Adrenal gland (tissue), 12 donors: ENCODE measurements around the gene BORCS8. TPM values are rescaled to one million over a fixed set of nuclear protein-coding genes. Genes with fewer than 3 reads are reported as not detected.
"Not testable (repeated sequence)": the region's sequence is repeated elsewhere in the genome, so short reads cannot be mapped to it uniquely, and the experiment has no call there.

ENCODE experiments used
- DNase-seq, 7 donors: peaks; one replicate each; pipeline ENCODE4 v3.0.0-alpha.2; 2019 to 2020
- H3K27ac ChIP-seq, 5 donors: fragments of 200-600 bp; sonication (generic) in 4 of 5; 1 replicate in 3 of 5; 2 replicates in 2 of 5; pipeline versions ENCODE4 v1.5.1 to v1.8.0; 2016 to 2020; ENCODE audit warnings: mild to moderate bottlenecking in 1 of 5
- H3K27me3 ChIP-seq: fragments of 200-600 bp; 2 replicates; pipeline ENCODE4 v1.8.0; 2021
- H3K36me3 ChIP-seq, 2 donors: fragments of 200-600 bp; replicated peaks in 1 of 2; 1 replicate in 1 of 2; 2 replicates in 1 of 2; pipeline versions ENCODE4 v1.5.1 to v1.8.0; 2018 to 2022
- H3K4me1 ChIP-seq, 2 donors: fragments of 200-600 bp; replicated peaks in 1 of 2; 1 replicate in 1 of 2; 2 replicates in 1 of 2; pipeline versions ENCODE4 v1.5.1 to v1.8.0; 2018 to 2021
- H3K4me3 ChIP-seq, 4 donors: fragments of 200-600 bp; sonication (generic) in 3 of 4; one replicate each; pipeline ENCODE4 v1.5.1; 2016 to 2018
- H3K9me3 ChIP-seq, 3 donors: fragments of 200-600 bp; sonication (generic) in 1 of 3; replicated peaks in 1 of 3; 1 replicate in 2 of 3; 2 replicates in 1 of 3; pipeline versions ENCODE4 v1.5.1 to v1.8.0; 2016 to 2021
- POLR2A ChIP-seq, 2 donors: fragments of 450-650 bp; IDR thresholded peaks; one replicate each; pipeline ENCODE4 v1.6.1; 2017; ENCODE audit warnings: antibody characterized with exemption in 2 of 2, mild to moderate bottlenecking in 2 of 2, moderate library complexity in 1 of 2
- WGBS, 4 donors: extraction: QIAGEN DNeasy Blood & Tissue Kit in 2 of 4; methylation state at CpG; one replicate each; pipeline versions ENCODE4 v1.1.5 to v1.1.7; 2013 to 2017; 5-methylcytosine and 5-hydroxymethylcytosine counted together
- intact Hi-C, 2 donors: fragments of 100-400 bp; cut with DNase I; formaldehyde crosslinking; loops; one replicate each; pipeline versions ENCODE4 v1.14.1 to v1.15.0; 2022 to 2023
- polyA plus RNA-seq, 3 donors: library from polyadenylated mRNA; stranded (reverse); fragments of 200-250 nt in 2 of 3; fragments of 350-450 nt in 1 of 3; fragmentation: Illumina TruSeq in 1 of 3; extraction: RNeasy Lipid Tissue Mini Kit (QIAGEN cat#74804) in 1 of 3; gene quantifications; one replicate each; pipeline ENCODE4 v1.2.3, GENCODE V29; 2013 to 2014
- total RNA-seq, 9 donors: library from RNA; depleted of rRNA in 4 of 9; stranded (reverse); fragments of >200 nt in 4 of 9; fragments of 120-200 nt in 1 of 9; fragmentation: NEBNext Ultra II Directional in 1 of 9; extraction: Animal tissue kit (Norgen Biotek cat#: 25700) in 1 of 9; gene quantifications; one replicate each; pipeline versions ENCODE4 v1.1.0 to v1.2.4, GENCODE V29; 2013 to 2023
- TF ChIP-seq, protein P1 (sequence below), 6 experiments: fragments of 450-650 bp in 4 of 6; fragments of 200-600 bp in 2 of 6; sonication (generic) in 1 of 6; IDR thresholded peaks; 1 replicate in 5 of 6; 2 replicates in 1 of 6; pipeline versions ENCODE4 v1.5.1 to v1.8.0; 2016 to 2021; ENCODE audit warnings: antibody characterized with exemption in 6 of 6, mild to moderate bottlenecking in 2 of 6, moderate library complexity in 1 of 6
- donor health status: healthy with polysubstance abuse.
- donor health status: Bipolar disorder and iron deficiency.
- donor health status: DM: yes; HTN: yes; CAD: no.
- donor health status: DM: no; HTN: no; CAD: no.
- donor health status: DM: no; HTN: no; CAD: no.
- donor health status: DM: yes; HTN: yes; CAD: no.

BORCS8 gene
- total and polyA plus RNA-seq, 12 donors: 8.3 to 49.6 (median 24.0) TPM

DNA sequence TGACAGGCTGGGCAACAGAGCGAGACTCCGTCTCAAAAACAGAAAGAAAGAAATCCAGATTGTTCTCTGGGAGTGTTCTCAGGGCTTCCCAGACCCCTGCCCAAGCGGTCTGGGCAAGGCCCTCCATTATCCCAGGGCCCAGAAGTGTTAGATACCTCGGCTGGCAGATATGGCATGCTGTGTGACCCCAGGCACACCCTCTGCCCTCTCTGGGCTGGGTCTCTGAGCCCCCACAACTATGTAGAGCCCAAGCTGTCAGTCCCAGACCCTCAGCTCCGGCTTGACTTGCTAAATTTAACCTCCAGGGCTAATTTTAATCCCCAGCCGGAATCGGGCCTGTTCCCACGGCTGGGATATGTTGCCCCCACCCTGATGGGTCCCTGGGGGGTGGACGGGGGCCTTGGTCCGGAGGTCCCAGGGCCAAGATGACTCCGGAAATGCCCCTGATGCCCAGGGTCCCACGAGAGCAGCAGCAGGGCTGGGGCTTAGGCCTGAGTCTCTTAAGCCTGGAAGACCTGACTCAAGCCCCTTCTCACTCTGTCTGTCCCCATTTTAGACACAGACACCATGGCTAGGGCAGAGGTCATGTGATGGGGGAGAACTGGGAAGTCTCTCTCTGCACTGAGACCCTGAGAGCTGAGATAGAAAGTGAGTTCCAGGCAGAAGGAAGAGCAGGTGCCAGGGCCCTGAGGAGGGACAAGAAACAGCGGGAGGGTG, 39.1 kb downstream of the BORCS8 start:
- Histone ChIP-seq H3K27ac (no peak overlapping the region), H3K27me3 (no peaks in the 10 kb centered on the region), H3K36me3 (no peaks in the 10 kb centered on the region), H3K4me3 (no peak overlapping the region), H3K9me3 (no peaks in the 10 kb centered on the region), H3K4me1 (no peaks in the 10 kb centered on the region)
- no peak for DNase-seq
- intact Hi-C loops: no loop called here
- WGBS, 4 donors: 76 to 82% (median 79%) methylated on average over 9 to 13 of the region's 13 CpGs
- TF ChIP-seq POLR2A (IDR thresholded peaks at IDR 0.05): no peak
- TF ChIP-seq, protein P1, sequence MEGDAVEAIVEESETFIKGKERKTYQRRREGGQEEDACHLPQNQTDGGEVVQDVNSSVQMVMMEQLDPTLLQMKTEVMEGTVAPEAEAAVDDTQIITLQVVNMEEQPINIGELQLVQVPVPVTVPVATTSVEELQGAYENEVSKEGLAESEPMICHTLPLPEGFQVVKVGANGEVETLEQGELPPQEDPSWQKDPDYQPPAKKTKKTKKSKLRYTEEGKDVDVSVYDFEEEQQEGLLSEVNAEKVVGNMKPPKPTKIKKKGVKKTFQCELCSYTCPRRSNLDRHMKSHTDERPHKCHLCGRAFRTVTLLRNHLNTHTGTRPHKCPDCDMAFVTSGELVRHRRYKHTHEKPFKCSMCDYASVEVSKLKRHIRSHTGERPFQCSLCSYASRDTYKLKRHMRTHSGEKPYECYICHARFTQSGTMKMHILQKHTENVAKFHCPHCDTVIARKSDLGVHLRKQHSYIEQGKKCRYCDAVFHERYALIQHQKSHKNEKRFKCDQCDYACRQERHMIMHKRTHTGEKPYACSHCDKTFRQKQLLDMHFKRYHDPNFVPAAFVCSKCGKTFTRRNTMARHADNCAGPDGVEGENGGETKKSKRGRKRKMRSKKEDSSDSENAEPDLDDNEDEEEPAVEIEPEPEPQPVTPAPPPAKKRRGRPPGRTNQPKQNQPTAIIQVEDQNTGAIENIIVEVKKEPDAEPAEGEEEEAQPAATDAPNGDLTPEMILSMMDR (IDR thresholded peaks at IDR 0.05): no peak

DNA sequence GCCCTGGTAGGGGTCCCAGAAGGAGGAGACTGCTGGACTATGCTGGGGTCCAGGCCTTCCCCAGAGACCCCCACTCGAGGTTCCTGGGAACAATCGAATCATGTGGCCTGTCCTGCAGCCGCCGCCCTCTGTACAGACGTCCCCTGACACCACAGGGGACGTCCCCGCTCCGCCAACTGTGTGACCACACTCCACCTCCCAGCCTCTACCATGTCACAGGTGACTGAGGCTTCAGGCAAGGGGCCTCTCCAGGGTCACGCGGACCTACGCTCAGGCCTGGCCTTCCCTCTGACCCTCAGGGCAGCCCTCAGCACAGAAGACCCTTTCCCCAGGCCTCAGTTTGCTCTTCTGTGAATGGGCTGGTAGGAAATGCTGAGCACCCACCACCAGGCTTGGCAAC, 40.5 kb downstream of the BORCS8 start:
- H3K4me3 ChIP-seq: no peak overlapping the region
- no peak for DNase-seq
- H3K27ac ChIP-seq: no peak overlapping the region
- H3K36me3 ChIP-seq: no peaks in the 10 kb centered on the region
- TF ChIP-seq, protein P1 (IDR thresholded peaks at IDR 0.05): no peak
- no peak for TF ChIP-seq POLR2A (IDR thresholded peaks at IDR 0.05)
- H3K9me3 ChIP-seq: no peaks in the 10 kb centered on the region
- intact Hi-C loops: no loop called here
- H3K27me3 ChIP-seq: no peaks in the 10 kb centered on the region
- WGBS, 4 donors: 74 to 81% (median 77%) methylated on average over 11 of the region's 11 CpGs
- H3K4me1 ChIP-seq: no peaks in the 10 kb centered on the region

- Histone ChIP-seq H3K27ac (no peak overlapping the region), H3K4me1 (no peaks in the 10 kb centered on the region), H3K4me3 (no peak overlapping the region), H3K36me3 (no peaks in the 10 kb centered on the region), H3K27me3 (no peaks in the 10 kb centered on the region), H3K9me3 (no peaks in the 10 kb centered on the region)
- DNase-seq: no peak
- intact Hi-C loops: loop anchor here (10.0 kb wide), 2 partner anchors 95 to 195 kb away; no protein-coding TSS in a partner anchor
- TF ChIP-seq, protein P1 (IDR thresholded peaks at IDR 0.05): no peak
- TF ChIP-seq POLR2A (IDR thresholded peaks at IDR 0.05): no peak
- WGBS, 4 donors: 78 to 92% (median 85%) methylated on average over 2 of the region's 2 CpGs
These were observed 42.5 kb downstream of the BORCS8 start for GRCh38 chr19:19149435-19149834.

GRCh38 chr19:19148504-19148903, 43.4 kb downstream of the BORCS8 start:
- H3K36me3 ChIP-seq, DNase-seq, H3K27me3 ChIP-seq, H3K4me3 ChIP-seq, H3K27ac ChIP-seq, H3K4me1 ChIP-seq, H3K9me3 ChIP-seq: not testable (repeated sequence)
- intact Hi-C loops: loop anchor here (10.0 kb wide), 2 partner anchors 94 to 196 kb away; no protein-coding TSS in a partner anchor
- WGBS, 4 donors: 96 to 99% (median 97%) methylated on average over 8 of the region's 8 CpGs

DNA sequence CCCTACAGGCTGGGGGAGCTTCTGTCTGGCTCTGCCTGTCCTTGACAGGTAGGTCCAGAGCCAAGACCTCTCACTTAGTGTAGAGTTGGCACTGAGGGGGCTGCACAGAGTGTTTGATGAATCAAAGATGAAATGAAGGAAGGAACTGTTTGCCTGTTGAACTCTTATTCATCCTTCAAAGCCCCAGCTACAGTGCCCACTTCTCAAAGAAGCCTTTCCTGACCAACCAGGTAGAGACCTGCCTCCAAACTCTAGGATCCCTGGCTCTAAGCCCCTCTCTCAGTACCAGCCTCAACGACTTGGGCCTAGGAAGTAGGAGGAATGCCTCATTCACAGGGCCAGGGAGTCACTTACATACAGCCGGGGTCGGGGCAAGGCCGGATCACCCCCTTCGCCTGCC, 44.6 kb downstream of the BORCS8 start:
- intact Hi-C loops: loop anchor here (10.0 kb wide), 2 partner anchors 93 to 197 kb away; no protein-coding TSS in a partner anchor
- DNase-seq: no peak
- TF ChIP-seq, protein P1 (IDR thresholded peaks at IDR 0.05): no peak
- TF ChIP-seq POLR2A (IDR thresholded peaks at IDR 0.05): no peak

More for the DNA sequence above, 44.6 kb downstream of the BORCS8 start:
- no peaks in the 10 kb centered on the region for H3K36me3 ChIP-seq
- no peaks in the 10 kb centered on the region for H3K27me3 ChIP-seq
- WGBS, 4 donors: 85 to 98% (median 96%) methylated on average over 4 to 5 of the region's 5 CpGs
- no peak overlapping the region for H3K4me3 ChIP-seq
- H3K27ac ChIP-seq: no peak overlapping the region
- H3K4me1 ChIP-seq: no peaks in the 10 kb centered on the region
- H3K9me3 ChIP-seq: no peaks in the 10 kb centered on the region
